ENCODE results near the gene CPEB4. TPM values are rescaled to one million over a fixed set of nuclear protein-coding genes. Genes with fewer than 3 reads are reported as not detected.

The CPEB4 gene
- total RNA-seq = 33.8 and 38.4 TPM in 2 replicates

DNA sequence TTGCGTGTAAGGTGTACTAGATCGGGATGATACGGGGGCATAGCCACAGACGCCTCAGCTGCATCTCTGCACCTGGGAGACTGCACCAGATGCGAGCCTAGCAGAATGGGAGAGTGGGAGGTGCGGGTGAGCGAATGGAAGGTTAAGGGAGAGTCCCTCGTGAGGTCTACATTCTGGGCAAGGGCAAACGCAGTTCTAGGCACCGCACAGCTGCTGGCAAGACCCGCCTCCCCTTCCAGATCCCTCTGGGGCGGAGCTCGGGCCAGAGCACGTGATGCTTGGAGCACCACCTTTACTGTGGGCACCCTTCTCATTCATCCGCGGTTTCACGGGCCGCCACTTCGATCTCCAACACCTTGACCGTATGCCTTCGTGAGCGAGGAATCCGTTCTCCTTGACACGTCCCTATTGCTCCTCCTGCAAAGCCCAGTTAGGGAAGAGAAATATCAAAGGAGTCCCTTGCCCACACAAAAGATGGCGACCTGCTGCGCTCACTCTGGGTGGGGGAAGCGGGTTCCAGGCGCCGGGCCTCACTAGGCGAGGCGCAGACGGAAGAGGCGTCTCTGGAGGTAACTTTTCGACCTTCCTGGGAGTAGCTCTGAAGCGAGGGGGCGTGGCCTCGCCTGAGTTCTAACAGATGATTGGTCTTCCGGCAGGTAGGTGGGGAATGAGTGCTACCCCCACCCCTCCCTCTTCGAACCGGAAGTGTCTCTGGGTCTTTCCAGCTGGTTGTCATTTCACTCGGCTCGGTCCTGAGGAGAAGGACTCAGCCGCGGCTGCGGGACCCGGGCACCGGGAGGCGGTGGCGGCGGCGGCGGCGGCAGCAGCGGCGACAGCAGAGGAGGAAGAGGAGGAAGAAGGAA lies at the start of gene CPEB4:
TSS of gene CPEB4 (plus strand) at position 740 of the 863 bp plus-strand sequence. CDS start 1,385 bp downstream, outside the sequence.
- TF ChIP-seq CTCF (IDR thresholded peaks at IDR 0.05; ENCODE audit: insufficient read depth, low read depth, low read length) = no peak
- DNase-seq (ENCODE audit: low read depth) = peak; percentile 100
- H3K4me3 ChIP-seq (ENCODE audit: low read depth, low read length) = peak within 1 kb of the TSS; percentile 94

DNA sequence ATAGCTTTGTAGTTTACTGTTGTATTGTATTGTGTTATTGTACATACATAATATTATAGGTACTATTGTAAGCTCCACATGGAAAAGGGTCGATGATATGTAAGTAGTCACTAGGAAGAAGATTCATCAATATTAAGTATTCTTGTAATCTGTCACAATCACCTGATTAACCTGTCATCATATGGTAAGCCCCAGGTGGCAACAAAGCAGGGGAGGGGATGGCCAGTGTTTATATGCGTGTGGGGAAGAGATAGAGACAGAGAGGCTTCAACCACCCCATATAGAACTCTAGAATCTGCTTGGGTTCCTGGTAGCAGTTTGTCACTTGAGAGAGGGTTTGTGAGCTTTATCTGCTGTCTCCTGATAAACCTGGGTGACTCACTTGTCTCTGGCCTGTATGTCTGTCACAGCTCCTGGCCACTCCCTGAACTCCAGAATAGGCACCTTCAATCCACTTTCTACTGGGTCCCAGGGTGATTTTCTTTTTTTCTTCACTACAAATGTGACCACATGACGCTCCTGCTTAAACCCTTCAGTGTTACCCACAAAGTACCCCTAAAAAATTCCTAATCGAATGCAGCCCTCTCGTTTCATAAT lies 48.9 kb upstream of the CPEB4 start:
- H3K4me3 ChIP-seq (ENCODE audit: low read depth, low read length) = no peak overlapping the region
- no peak for TF ChIP-seq CTCF (IDR thresholded peaks at IDR 0.05; ENCODE audit: insufficient read depth, low read depth, low read length)
- DNase-seq (ENCODE audit: low read depth) = no peak

GRCh38 chr5:173840111-173840983 lies 47.8 kb upstream of the CPEB4 start:
- no peak for DNase-seq (ENCODE audit: low read depth)
- no peak overlapping the region for H3K4me3 ChIP-seq (ENCODE audit: low read depth, low read length)
- TF ChIP-seq CTCF (IDR thresholded peaks at IDR 0.05; ENCODE audit: insufficient read depth, low read depth, low read length) = no peak

- TF ChIP-seq CTCF (IDR thresholded peaks at IDR 0.05; ENCODE audit: insufficient read depth, low read depth, low read length) = no peak
- DNase-seq (ENCODE audit: low read depth) = no peak
- no peak overlapping the region for H3K4me3 ChIP-seq (ENCODE audit: low read depth, low read length)
Observed at GRCh38 chr5:173841710-173842109, 46.4 kb upstream of the CPEB4 start.

DNA sequence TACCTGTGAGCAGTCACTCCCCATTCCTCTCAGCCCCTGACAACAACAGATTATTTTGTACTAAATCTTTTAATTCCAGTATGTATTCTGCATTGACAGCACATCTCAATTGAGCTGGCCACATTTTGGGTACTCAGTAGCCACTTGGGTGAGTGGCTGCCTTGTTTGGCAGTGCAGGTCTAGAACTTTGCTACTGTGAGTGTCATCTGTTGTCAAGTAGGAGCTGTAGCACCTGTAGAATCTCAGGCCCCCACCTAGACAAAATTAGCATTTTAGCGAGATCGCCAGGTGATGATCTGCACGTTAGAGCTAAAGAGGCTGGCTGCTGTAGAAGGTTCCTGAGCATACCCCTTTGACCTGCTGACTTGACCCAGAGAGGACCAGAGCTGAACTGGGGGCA lies 44.4 kb upstream of the CPEB4 start:
- no peak overlapping the region for H3K4me3 ChIP-seq (ENCODE audit: low read depth, low read length)
- TF ChIP-seq CTCF (IDR thresholded peaks at IDR 0.05; ENCODE audit: insufficient read depth, low read depth, low read length) = no peak
- DNase-seq (ENCODE audit: low read depth) = no peak

GRCh38 chr5:173845321-173845720 lies 42.8 kb upstream of the CPEB4 start:
- no peak for TF ChIP-seq CTCF (IDR thresholded peaks at IDR 0.05; ENCODE audit: insufficient read depth, low read depth, low read length)
- DNase-seq (ENCODE audit: low read depth) = no peak
- no peak overlapping the region for H3K4me3 ChIP-seq (ENCODE audit: low read depth, low read length)

Data from fibroblast of villous mesenchyme (primary cell).